IMR-90 (cell line): ENCODE data around the gene GUCY2D. TPM values are rescaled to one million over a fixed set of nuclear protein-coding genes. Genes with fewer than 3 reads are reported as not detected.

ENCODE experiments used
- ATAC-seq: fragments of 200-7000 bp; cut with Tn5 transposase; 2 replicates; pipeline ENCODE4 v1.9.1; 2020; ENCODE audit warnings: low read depth, mild to moderate bottlenecking, moderate library complexity
- BruUV-seq: library from RNA; stranded (reverse); fragments of 400-500 nt; replicated peaks from 2 replicates; lab custom pipeline; 2021; lab: Mats Ljungman, UMichigan
- CTCF ChIA-PET: fragments of 300-600 bp; formaldehyde crosslinking; extraction: SDS; loops from one replicate; lab custom pipeline; 2021; ENCODE audit warnings: antibody characterized with exemption; lab: Yijun Ruan, JAX
- POLR2A ChIA-PET: fragments of 300-600 bp; sonication (Branson Sonifier 250); formaldehyde crosslinking; loops from one replicate; lab custom pipeline; 2022; ENCODE audit warnings: antibody characterized with exemption; ENCODE audit not compliant: unreplicated experiment; lab: Charles Lee
- DNase-seq: peaks from one replicate; pipeline ENCODE4 v3.0.0; 2013
- H2AFZ ChIP-seq: replicated peaks from 2 replicates; pipeline ENCODE3; 2013; ENCODE audit warnings: low read length, mild to moderate bottlenecking; ENCODE audit not compliant: poor library complexity
- H2AK5ac ChIP-seq: 2 replicates; pipeline ENCODE4 v1.6.1; 2013; ENCODE audit warnings: low read depth, low read length, inconsistent platforms
- H2AK9ac ChIP-seq: replicated peaks from 2 replicates; pipeline ENCODE3; 2013; ENCODE audit warnings: mild to moderate bottlenecking, low read depth, low read length, moderate library complexity; ENCODE audit not compliant: poor library complexity
- H2BK120ac ChIP-seq: 2 replicates; pipeline ENCODE4 v1.6.1; 2013; ENCODE audit warnings: low read depth, low read length, inconsistent platforms
- H2BK15ac ChIP-seq: 3 replicates; pipeline ENCODE4 v1.6.1; 2013; ENCODE audit warnings: low read depth, low read length, inconsistent platforms
- H2BK20ac ChIP-seq: 2 replicates; pipeline ENCODE4 v1.6.1; 2013; ENCODE audit warnings: low read depth, mild to moderate bottlenecking, inconsistent platforms, low read length, moderate library complexity
- H2BK5ac ChIP-seq: 2 replicates; pipeline ENCODE4 v1.6.1; 2013; ENCODE audit warnings: mild to moderate bottlenecking, low read depth, low read length, inconsistent platforms; ENCODE audit not compliant: poor library complexity, severe bottlenecking
- H3K14ac ChIP-seq: replicated peaks from 2 replicates; pipeline ENCODE4 v1.6.1; 2013; ENCODE audit warnings: low read depth, low read length, inconsistent platforms
- H3K18ac ChIP-seq: 2 replicates; pipeline ENCODE4 v1.6.1; 2013; ENCODE audit warnings: low read depth, low read length, control low read depth
- H3K23ac ChIP-seq: 2 replicates; pipeline ENCODE4 v1.6.1; 2013; ENCODE audit warnings: low read depth, low read length, inconsistent platforms
- H3K27ac ChIP-seq: 2 replicates; pipeline ENCODE4 v1.5.1; 2013; ENCODE audit warnings: mild to moderate bottlenecking, control low read depth, low read length; ENCODE audit not compliant: insufficient read depth
- H3K27me3 ChIP-seq: 2 replicates; pipeline ENCODE4 v1.6.1; 2013; ENCODE audit warnings: low read length; ENCODE audit not compliant: control insufficient read depth, insufficient read depth
- H3K36me3 ChIP-seq: 2 replicates; pipeline ENCODE4 v1.6.1; 2013; ENCODE audit warnings: low read length, mixed read lengths; ENCODE audit not compliant: control insufficient read depth, insufficient read depth
- H3K4ac ChIP-seq: 2 replicates; pipeline ENCODE4 v1.6.1; 2013; ENCODE audit warnings: low read depth, low read length, inconsistent platforms
- H3K4me1 ChIP-seq: 2 replicates; pipeline ENCODE4 v1.6.1; 2013; ENCODE audit warnings: low read length, mixed read lengths; ENCODE audit not compliant: control insufficient read depth, insufficient read depth
- H3K4me2 ChIP-seq: 2 replicates; pipeline ENCODE4 v1.6.1; 2013; ENCODE audit warnings: low read depth, mild to moderate bottlenecking, control low read depth, low read length, moderate library complexity
- H3K4me3 ChIP-seq: 2 replicates; pipeline ENCODE4 v1.5.1; 2013; ENCODE audit warnings: low read depth, mild to moderate bottlenecking, control low read depth, low read length, moderate library complexity; ENCODE audit not compliant: insufficient read depth
- H3K56ac ChIP-seq: 2 replicates; pipeline ENCODE4 v1.6.1; 2013; ENCODE audit warnings: low read length, inconsistent platforms; ENCODE audit not compliant: insufficient read depth; ENCODE audit errors: extremely low read depth
- H3K79me1 ChIP-seq, 2 experiments: 2 replicates each; pipeline ENCODE4 v1.6.1; 2013; ENCODE audit warnings: low read length in 2 of 2, inconsistent platforms in 1 of 2, low read depth in 1 of 2
- H3K9ac ChIP-seq: 2 replicates; pipeline ENCODE4 v1.6.1; 2013; ENCODE audit warnings: low read depth, low read length, control low read depth
- H3K9me1 ChIP-seq: 2 replicates; pipeline ENCODE4 v1.6.1; 2013; ENCODE audit warnings: low read length, inconsistent platforms; ENCODE audit not compliant: insufficient read depth
- H3K9me3 ChIP-seq: 2 replicates; pipeline ENCODE4 v1.6.1; 2013; ENCODE audit warnings: low read length; ENCODE audit not compliant: control insufficient read depth, insufficient read depth
- H4K20me1 ChIP-seq: 2 replicates; pipeline ENCODE4 v1.6.1; 2013; ENCODE audit warnings: low read length, inconsistent platforms; ENCODE audit not compliant: insufficient read depth
- H4K5ac ChIP-seq: 2 replicates; pipeline ENCODE4 v1.6.1; 2013; ENCODE audit warnings: mild to moderate bottlenecking, low read depth, low read length, control low read depth
- H4K8ac ChIP-seq, 2 experiments: 2 replicates each; pipeline ENCODE4 v1.6.1; 2013; ENCODE audit warnings: low read depth in 2 of 2, low read length in 2 of 2, control low read depth in 1 of 2, inconsistent platforms in 1 of 2
- H4K91ac ChIP-seq: 2 replicates; pipeline ENCODE4 v1.6.1; 2013; ENCODE audit warnings: low read depth, low read length, inconsistent platforms; ENCODE audit not compliant: insufficient read depth
- CTCF ChIP-seq: conservative IDR thresholded peaks from 2 replicates; pipeline ENCODE4 v1.5.1; 2012; ENCODE audit warnings: mild to moderate bottlenecking, low read depth, low read length, improper control_type of control experiment
- MAZ ChIP-seq: IDR thresholded peaks from 2 replicates; pipeline ENCODE4 v1.6.1; 2012; ENCODE audit warnings: low read depth, mild to moderate bottlenecking, low read length, improper control_type of control experiment, moderate library complexity, borderline replicate concordance
- NFE2L2 ChIP-seq: fragments of 150-350 bp; IDR thresholded peaks from 2 replicates; pipeline ENCODE4 v1.6.1; 2016; ENCODE audit warnings: low read depth, mild to moderate bottlenecking, low read length
- POLR2A ChIP-seq: IDR thresholded peaks from 2 replicates; pipeline ENCODE4 v1.6.1; 2012; ENCODE audit warnings: mild to moderate bottlenecking, low read depth, low read length
- WGBS, 2 experiments: methylation state at CpG; one replicate each; pipeline versions ENCODE4 v1.1.5 to v1.1.7; 2013; ENCODE audit warnings: missing lambda C conversion rate in 2 of 2; ENCODE audit not compliant: insufficient read length in 1 of 2; ENCODE audit errors: extremely low coverage in 2 of 2; 5-methylcytosine and 5-hydroxymethylcytosine counted together
- dilution Hi-C: fragments of 300-500 bp; cut with HindIII; formaldehyde crosslinking; loops from one replicate; pipeline ENCODE4 v1.14.3; 2018; ENCODE audit warnings: low sequenced_read_pairs; ENCODE audit not compliant: unreplicated experiment
- in situ Hi-C: fragments of 300-500 bp; cut with MboI; formaldehyde crosslinking; loops from 3 replicates; pipeline ENCODE4 v1.14.3; 2019; ENCODE audit warnings: low sequenced_read_pairs, inconsistent platforms, mixed read lengths
- intact Hi-C: fragments of 100-400 bp; cut with micrococcal nuclease; formaldehyde crosslinking; loops from 2 replicates; pipeline ENCODE4 v1.10.0; 2022
- polyA plus RNA-seq, 3 experiments: library from polyadenylated mRNA; depleted of rRNA; stranded (reverse); fragments of >200 nt; gene quantifications; 2 replicates each; pipeline ENCODE4 v1.2.3, GENCODE V29; 2012; ENCODE audit warnings: low replicate concordance in 1 of 3
- total RNA-seq: library from RNA; depleted of rRNA; stranded (reverse); fragments of >200 nt; gene quantifications from 2 replicates; pipeline ENCODE4 v1.2.3, GENCODE V29; 2012

The GUCY2D gene
- total and polyA plus RNA-seq, 2 of the 4 experiments (the other 2 are of a cell fraction), result 0.03 TPM; not detected in 1

- no CpG with 5 or more reads among the region's 3 CpGs for WGBS, 2 experiments
- in situ Hi-C loops, result no loop called here
- no peak overlapping the region for H3K4me2 ChIP-seq
- no peak overlapping the region for H2BK5ac ChIP-seq
- no peak overlapping the region for H3K23ac ChIP-seq
- ATAC-seq (no peak), DNase-seq (no peak)
- no peak overlapping the region for H3K4ac ChIP-seq
- no peaks in the 10 kb centered on the region for H4K20me1 ChIP-seq
- H4K8ac ChIP-seq, result no peak overlapping the region
- H3K4me3 ChIP-seq, result no peak overlapping the region
- no peak overlapping the region for H3K18ac ChIP-seq
- dilution Hi-C loops, result no loop called here
- no peak overlapping the region for H3K14ac ChIP-seq
- H3K4me1 ChIP-seq, result peaks cover 2% of the 10 kb centered on the region; the same call in 1 of the 2 replicates
- H2AFZ ChIP-seq, result no peak overlapping the region
- no peaks in the 10 kb centered on the region for H3K9me3 ChIP-seq
- H2BK120ac ChIP-seq, result no peak overlapping the region
- no peak overlapping the region for H3K27ac ChIP-seq
- no peak overlapping the region for H3K56ac ChIP-seq
- H3K27me3 ChIP-seq, result peaks cover 42% of the 10 kb centered on the region
- H3K36me3 ChIP-seq, result no peaks in the 10 kb centered on the region
- no peak for TF ChIP-seq POLR2A
- TF ChIP-seq NFE2L2, result no peak
- no peak for TF ChIP-seq MAZ
- TF ChIP-seq CTCF, result no peak
- H4K91ac ChIP-seq, result no peak overlapping the region
- H3K79me1 ChIP-seq, result no peaks in the 10 kb centered on the region
- no peaks in the 10 kb centered on the region for H3K9me1 ChIP-seq
- ChIA-PET POLR2A (no interaction called here), CTCF (interaction anchor here (2.8 kb wide), 1 partner anchor 15 kb away, joined by 15 read pairs; no protein-coding TSS in a partner anchor)
- H3K9ac ChIP-seq, result no peak overlapping the region
- H2BK15ac ChIP-seq, result no peak overlapping the region
- H2AK5ac ChIP-seq, result no peak overlapping the region
- no peak overlapping the region for H2BK20ac ChIP-seq
- H2AK9ac ChIP-seq, result no peak overlapping the region
- intact Hi-C loops, result loop anchor here (2.0 to 5.0 kb wide), 2 partner anchors 124 to 193 kb away; partner anchors contain the start of genes CNTROB and TRAPPC1
- H4K5ac ChIP-seq, result no peak overlapping the region
- no TSS peak for BruUV-seq
Measured at GRCh38 chr17:8055851-8056231, 53.4 kb downstream of the GUCY2D start.
